CD14-positive monocyte (primary cell): Measurements from ENCODE around the gene NPPB. TPM values are rescaled to one million over a fixed set of nuclear protein-coding genes. Genes with fewer than 3 reads are reported as not detected.

Source experiments
- DNase-seq, 3 donors: peaks; one replicate each; pipeline ENCODE4 v3.0.0-alpha.2; 2011 to 2022
- H2AFZ ChIP-seq: 2 replicates; pipeline ENCODE4 v1.6.0; 2012; ENCODE audit warnings: mild to moderate bottlenecking, low read depth, low read length, inconsistent platforms; ENCODE audit not compliant: insufficient read depth, poor library complexity, severe bottlenecking
- H3K27ac ChIP-seq, 2 donors: 1 replicate in 1 of 2; 2 replicates in 1 of 2; pipeline ENCODE4 v1.5.1; 2012 to 2013; ENCODE audit warnings: low read length in 2 of 2, control low read depth in 1 of 2, inconsistent platforms in 1 of 2, low read depth in 1 of 2, mild to moderate bottlenecking in 1 of 2
- H3K27me3 ChIP-seq, 2 donors: one replicate each; pipeline versions ENCODE4 v1.6.0 to v1.6.1; 2011 to 2013; ENCODE audit warnings: low read length in 2 of 2; ENCODE audit not compliant: control insufficient read depth in 2 of 2, insufficient read depth in 2 of 2
- H3K36me3 ChIP-seq, 2 donors: replicated peaks in 1 of 2; 1 replicate in 1 of 2; 2 replicates in 1 of 2; pipeline versions ENCODE4 v1.5.1 to v1.6.1; 2012 to 2013; ENCODE audit warnings: low read length in 2 of 2, control low read depth in 1 of 2, inconsistent platforms in 1 of 2, mild to moderate bottlenecking in 1 of 2; ENCODE audit not compliant: insufficient read depth in 2 of 2, control insufficient read depth in 1 of 2
- H3K4me1 ChIP-seq, 2 donors: 1 replicate in 1 of 2; 2 replicates in 1 of 2; pipeline versions ENCODE4 v1.5.1 to v1.6.1; 2012 to 2013; ENCODE audit warnings: low read length in 2 of 2, control low read depth in 1 of 2, inconsistent platforms in 1 of 2, mild to moderate bottlenecking in 1 of 2, moderate library complexity in 1 of 2; ENCODE audit not compliant: insufficient read depth in 2 of 2, control insufficient read depth in 1 of 2
- H3K4me2 ChIP-seq: replicated peaks from 2 replicates; pipeline ENCODE3; 2012; ENCODE audit warnings: low read length, moderate library complexity, mild to moderate bottlenecking; ENCODE audit not compliant: poor library complexity, severe bottlenecking; ENCODE audit errors: extremely low read depth
- H3K4me3 ChIP-seq, 3 experiments: fragments of 200-600 bp in 1 of 3; sonication (generic) in 1 of 3; replicated peaks in 1 of 3; 1 replicate in 2 of 3; 2 replicates in 1 of 3; pipeline ENCODE4 v1.5.1; 2011 to 2013; ENCODE audit warnings: low read length in 3 of 3, mild to moderate bottlenecking in 3 of 3, control low read depth in 2 of 3, low read depth in 2 of 3, inconsistent platforms in 1 of 3, moderate library complexity in 1 of 3
- H3K79me2 ChIP-seq: 2 replicates; pipeline ENCODE4 v1.6.0; 2012; ENCODE audit warnings: mild to moderate bottlenecking, control low read depth, inconsistent platforms, low read length, moderate library complexity; ENCODE audit not compliant: insufficient read depth
- H3K9ac ChIP-seq: 2 replicates; pipeline ENCODE4 v1.6.0; 2017; ENCODE audit warnings: low read length, mild to moderate bottlenecking; ENCODE audit not compliant: insufficient read depth, poor library complexity, severe bottlenecking
- H3K9me3 ChIP-seq, 2 donors: replicated peaks in 1 of 2; 1 replicate in 1 of 2; 2 replicates in 1 of 2; pipeline versions ENCODE4 v1.5.1 to v1.6.1; 2012 to 2013; ENCODE audit warnings: low read length in 2 of 2, control low read depth in 1 of 2; ENCODE audit not compliant: control insufficient read depth in 1 of 2, insufficient read depth in 1 of 2
- H4K20me1 ChIP-seq: 2 replicates; pipeline ENCODE4 v1.6.0; 2012; ENCODE audit warnings: mild to moderate bottlenecking, low read length, control low read depth, moderate library complexity; ENCODE audit not compliant: insufficient read depth
- H3K27ac Mint-ChIP-seq, 7 donors: one replicate each; pipeline ENCODE4 v1.8.0; 2020; ENCODE audit warnings: mild to moderate bottlenecking in 7 of 7, mixed read lengths in 7 of 7, moderate library complexity in 6 of 7, inconsistent platforms in 2 of 7
- H3K27me3 Mint-ChIP-seq, 3 donors: one replicate each; pipeline ENCODE4 v1.8.0; 2021 to 2022; ENCODE audit warnings: low read depth in 3 of 3, mild to moderate bottlenecking in 3 of 3, mixed read lengths in 3 of 3, moderate library complexity in 3 of 3, inconsistent platforms in 1 of 3
- H3K36me3 Mint-ChIP-seq, 2 donors: one replicate each; pipeline ENCODE4 v1.8.0; 2020; ENCODE audit warnings: mixed read lengths in 2 of 2, inconsistent platforms in 1 of 2, mild to moderate bottlenecking in 1 of 2
- H3K4me1 Mint-ChIP-seq: one replicate; pipeline ENCODE4 v1.8.0; 2020; ENCODE audit warnings: mild to moderate bottlenecking, mixed read lengths
- H3K4me3 Mint-ChIP-seq, 2 donors: one replicate each; pipeline ENCODE4 v1.8.0; 2020; ENCODE audit warnings: mild to moderate bottlenecking in 2 of 2, mixed read lengths in 2 of 2, moderate library complexity in 1 of 2
- H3K9me3 Mint-ChIP-seq, 7 donors: one replicate each; pipeline ENCODE4 v1.8.0; 2020 to 2022; ENCODE audit warnings: mixed read lengths in 7 of 7, mild to moderate bottlenecking in 6 of 7, moderate library complexity in 6 of 7, inconsistent platforms in 2 of 7
- WGBS: methylation state at CpG from one replicate; pipeline ENCODE4 v1.1.5; 2013; ENCODE audit warnings: missing lambda C conversion rate; ENCODE audit not compliant: insufficient coverage; 5-methylcytosine and 5-hydroxymethylcytosine counted together
- intact Hi-C, 2 donors: fragments of 100-400 bp; cut with micrococcal nuclease; formaldehyde crosslinking; loops; one replicate each; pipeline versions ENCODE4 v1.15.0 to v1.15.1; 2023
- polyA plus RNA-seq, 3 donors: library from polyadenylated mRNA; depleted of rRNA in 1 of 3; unstranded in 2 of 3; stranded (reverse) in 1 of 3; fragments of 300-500 nt in 2 of 3; fragments of >200 nt in 1 of 3; fragmentation: Illumina TruSeq in 2 of 3; gene quantifications; 1 replicate in 2 of 3; 2 replicates in 1 of 3; pipeline ENCODE4 v1.2.3, GENCODE V29; 2012 to 2021
- TF ChIP-seq, protein P1 (sequence below): fragments of 200-600 bp; IDR thresholded peaks from one replicate; pipeline ENCODE4 v1.8.0; 2022; ENCODE audit warnings: antibody characterized with exemption, mild to moderate bottlenecking

NPPB gene
- polyA plus RNA-seq, 3 donors, result not detected

DNA sequence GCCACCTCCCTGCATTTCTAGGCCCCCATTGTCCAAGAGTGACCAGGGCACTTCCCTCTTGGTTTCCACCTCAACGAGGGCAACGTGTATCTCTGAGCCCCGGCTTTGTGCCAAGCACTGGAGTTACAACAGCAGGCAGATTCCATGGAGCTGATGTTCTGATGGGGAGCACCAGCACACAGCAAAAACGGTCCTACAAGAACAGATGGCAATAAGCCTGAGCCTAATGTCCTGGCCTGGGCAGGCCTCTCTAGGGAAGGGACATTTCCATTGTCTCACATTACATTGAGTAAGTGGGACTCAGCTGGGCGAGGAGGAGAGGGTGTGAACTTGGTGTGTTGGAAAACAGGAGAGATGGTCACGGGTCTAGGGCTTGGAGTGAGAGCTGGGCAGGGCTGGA lies 27.2 kb upstream of the NPPB start:
- H3K27ac Mint-ChIP-seq, result no peak overlapping the region
- intact Hi-C loops, result no loop called here
- TF ChIP-seq, protein P1, sequence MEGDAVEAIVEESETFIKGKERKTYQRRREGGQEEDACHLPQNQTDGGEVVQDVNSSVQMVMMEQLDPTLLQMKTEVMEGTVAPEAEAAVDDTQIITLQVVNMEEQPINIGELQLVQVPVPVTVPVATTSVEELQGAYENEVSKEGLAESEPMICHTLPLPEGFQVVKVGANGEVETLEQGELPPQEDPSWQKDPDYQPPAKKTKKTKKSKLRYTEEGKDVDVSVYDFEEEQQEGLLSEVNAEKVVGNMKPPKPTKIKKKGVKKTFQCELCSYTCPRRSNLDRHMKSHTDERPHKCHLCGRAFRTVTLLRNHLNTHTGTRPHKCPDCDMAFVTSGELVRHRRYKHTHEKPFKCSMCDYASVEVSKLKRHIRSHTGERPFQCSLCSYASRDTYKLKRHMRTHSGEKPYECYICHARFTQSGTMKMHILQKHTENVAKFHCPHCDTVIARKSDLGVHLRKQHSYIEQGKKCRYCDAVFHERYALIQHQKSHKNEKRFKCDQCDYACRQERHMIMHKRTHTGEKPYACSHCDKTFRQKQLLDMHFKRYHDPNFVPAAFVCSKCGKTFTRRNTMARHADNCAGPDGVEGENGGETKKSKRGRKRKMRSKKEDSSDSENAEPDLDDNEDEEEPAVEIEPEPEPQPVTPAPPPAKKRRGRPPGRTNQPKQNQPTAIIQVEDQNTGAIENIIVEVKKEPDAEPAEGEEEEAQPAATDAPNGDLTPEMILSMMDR, result no peak
- Histone ChIP-seq H3K36me3 (no peaks in the 10 kb centered on the region), H3K9me3 (no peaks in the 10 kb centered on the region), H3K79me2 (no peaks in the 10 kb centered on the region), H3K9ac (no peak overlapping the region), H3K4me2 (no peak overlapping the region), H3K27me3 (no peaks in the 10 kb centered on the region), H4K20me1 (no peaks in the 10 kb centered on the region), H2AFZ (no peak overlapping the region), H3K4me1 (peaks cover 0 to 7% of the 10 kb centered on the region in 2 donors), H3K27ac (no peak overlapping the region), H3K4me3 (no peak overlapping the region)
- H3K36me3 Mint-ChIP-seq, result no peaks in the 10 kb centered on the region
- H3K4me1 Mint-ChIP-seq, result peaks cover 7% of the 10 kb centered on the region
- peaks cover 0 to 2% (median 0%) of the 10 kb centered on the region in 7 donors for H3K9me3 Mint-ChIP-seq
- H3K27me3 Mint-ChIP-seq, result peaks cover 0 to 2% (median 2%) of the 10 kb centered on the region in 3 donors
- no peak for DNase-seq
- WGBS, result 91% methylated on average over 5 of the region's 6 CpGs
- H3K4me3 Mint-ChIP-seq, result no peak overlapping the region

DNA sequence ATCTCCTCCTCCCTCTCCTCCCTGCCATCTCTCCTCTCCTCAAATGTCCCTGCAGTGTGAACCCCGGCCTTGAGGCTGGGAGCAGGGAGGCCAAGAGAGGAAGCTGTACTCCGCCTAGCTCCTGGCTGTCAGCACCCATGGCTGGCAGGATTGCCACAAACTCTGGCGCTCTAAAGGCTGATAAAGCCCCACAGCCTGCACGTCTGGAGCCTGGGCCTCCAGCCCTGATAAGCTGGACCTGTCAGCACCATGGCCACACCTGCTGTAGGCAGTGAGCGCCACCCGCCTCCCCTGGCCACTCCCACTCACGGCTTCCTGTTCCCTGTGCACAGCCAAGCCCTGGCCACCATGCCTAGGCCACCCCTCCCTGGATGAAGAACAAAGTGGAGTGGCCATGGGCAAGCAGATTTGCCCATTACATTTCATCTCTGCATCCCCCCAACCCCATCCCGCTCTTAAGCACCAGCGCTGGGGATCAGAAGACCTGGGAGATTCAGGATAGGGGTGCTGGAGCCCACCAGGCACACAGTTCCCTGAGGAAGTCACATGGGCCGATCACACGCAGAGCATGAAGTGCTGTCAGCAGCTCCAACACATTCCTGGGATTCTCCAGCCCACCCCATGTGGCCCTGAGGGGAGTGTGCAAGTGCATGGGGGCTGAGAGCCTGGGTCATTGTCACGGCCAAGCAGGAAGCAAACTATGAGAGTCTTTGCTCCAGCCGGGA lies 24.2 kb upstream of the NPPB start:
- Mint-ChIP-seq H3K4me3 (peak overlapping the region; percentile 27 to 55), H3K9me3 (no peaks in the 10 kb centered on the region), H3K27me3 (peaks cover 0 to 2% (median 0%) of the 10 kb centered on the region in 3 donors), H3K4me1 (peaks cover 7% of the 10 kb centered on the region), H3K27ac (no peak overlapping the region), H3K36me3 (no peaks in the 10 kb centered on the region)
- WGBS, result 63% methylated on average over 8 of the region's 13 CpGs
- TF ChIP-seq, protein P1, result no peak
- Histone ChIP-seq H2AFZ (peak overlapping the region; percentile 72), H3K4me2 (peak overlapping the region; percentile 4), H3K9ac (no peak overlapping the region), H3K4me1 (peaks cover 0 to 7% of the 10 kb centered on the region in 2 donors), H4K20me1 (no peaks in the 10 kb centered on the region), H3K4me3 (no peak overlapping the region), H3K27me3 (no peaks in the 10 kb centered on the region), H3K36me3 (no peaks in the 10 kb centered on the region), H3K27ac (no peak overlapping the region), H3K79me2 (no peaks in the 10 kb centered on the region), H3K9me3 (no peaks in the 10 kb centered on the region)
- intact Hi-C loops, result no loop called here
- no peak for DNase-seq
